HEK293T (cell line): ENCODE results near the gene TBC1D1.

ENCODE experiments used
- CTCF ChIA-PET: fragments of 350-600 bp; formaldehyde crosslinking; extraction: SDS; loops from one replicate; lab custom pipeline; 2021; ENCODE audit warnings: antibody characterized with exemption, inconsistent platforms; lab: Yijun Ruan, JAX
- POLR2A ChIA-PET: fragments of 350-600 bp; formaldehyde crosslinking; extraction: SDS; loops from one replicate; lab custom pipeline; 2020; ENCODE audit warnings: antibody characterized with exemption, inconsistent platforms; lab: Yijun Ruan, JAX
- DNase-seq: peaks from one replicate; pipeline ENCODE4 v3.0.0; 2012; ENCODE audit warnings: mixed read lengths; ENCODE audit errors: extremely low spot score
- ARNT ChIP-seq: fragments of 450-650 bp; IDR thresholded peaks from 2 replicates; pipeline ENCODE4 v1.6.1; 2017; ENCODE audit warnings: mild to moderate bottlenecking
- BHLHE40 ChIP-seq: fragments of 450-650 bp; IDR thresholded peaks from 2 replicates; pipeline ENCODE4 v1.6.1; 2016; ENCODE audit warnings: mild to moderate bottlenecking, moderate library complexity, borderline replicate concordance
- CTBP1 ChIP-seq: fragments of 450-650 bp; IDR thresholded peaks from 2 replicates; pipeline ENCODE4 v1.6.1; 2016; ENCODE audit warnings: borderline replicate concordance
- ELF4 ChIP-seq: fragments of 450-650 bp; IDR thresholded peaks from 2 replicates; pipeline ENCODE4 v1.6.1; 2017; ENCODE audit warnings: antibody characterized with exemption
- FOXA1 ChIP-seq: fragments of 450-650 bp; IDR thresholded peaks from 2 replicates; pipeline ENCODE4 v1.6.1; 2016; ENCODE audit warnings: mild to moderate bottlenecking
- FOXK2 ChIP-seq: fragments of 450-650 bp; IDR thresholded peaks from 2 replicates; pipeline ENCODE4 v1.6.1; 2016; ENCODE audit warnings: mild to moderate bottlenecking
- FOXM1 ChIP-seq: fragments of 450-650 bp; IDR thresholded peaks from 2 replicates; pipeline ENCODE4 v1.6.1; 2017; ENCODE audit warnings: mild to moderate bottlenecking, borderline replicate concordance
- HDGF ChIP-seq: fragments of 450-650 bp; IDR thresholded peaks from 2 replicates; pipeline ENCODE4 v1.6.1; 2017; ENCODE audit warnings: antibody characterized with exemption, borderline replicate concordance
- L3MBTL2 ChIP-seq: fragments of 450-650 bp; conservative IDR thresholded peaks from 2 replicates; pipeline ENCODE4 v1.6.1; 2016; ENCODE audit warnings: mild to moderate bottlenecking
- LEF1 ChIP-seq: fragments of 450-650 bp; IDR thresholded peaks from 2 replicates; pipeline ENCODE4 v1.6.1; 2017; ENCODE audit warnings: mild to moderate bottlenecking, borderline replicate concordance
- NFRKB ChIP-seq: fragments of 450-650 bp; IDR thresholded peaks from 2 replicates; pipeline ENCODE4 v1.6.1; 2016; ENCODE audit warnings: mild to moderate bottlenecking, moderate library complexity
- SP1 ChIP-seq: fragments of 450-650 bp; IDR thresholded peaks from 2 replicates; pipeline ENCODE4 v1.6.1; 2017
- SUZ12 ChIP-seq: fragments of 450-650 bp; IDR thresholded peaks from 2 replicates; pipeline ENCODE4 v1.6.1; 2016; ENCODE audit warnings: mild to moderate bottlenecking
- TARDBP ChIP-seq: fragments of 450-650 bp; IDR thresholded peaks from 2 replicates; pipeline ENCODE4 v1.6.1; 2016
- ZNF384 ChIP-seq: fragments of 450-650 bp; IDR thresholded peaks from 2 replicates; pipeline ENCODE4 v1.6.1; 2016
- TF ChIP-seq, protein P1 (sequence below): fragments of 450-650 bp; IDR thresholded peaks from 2 replicates; pipeline ENCODE4 v1.6.1; 2016

Gene TBC1D1

DNA sequence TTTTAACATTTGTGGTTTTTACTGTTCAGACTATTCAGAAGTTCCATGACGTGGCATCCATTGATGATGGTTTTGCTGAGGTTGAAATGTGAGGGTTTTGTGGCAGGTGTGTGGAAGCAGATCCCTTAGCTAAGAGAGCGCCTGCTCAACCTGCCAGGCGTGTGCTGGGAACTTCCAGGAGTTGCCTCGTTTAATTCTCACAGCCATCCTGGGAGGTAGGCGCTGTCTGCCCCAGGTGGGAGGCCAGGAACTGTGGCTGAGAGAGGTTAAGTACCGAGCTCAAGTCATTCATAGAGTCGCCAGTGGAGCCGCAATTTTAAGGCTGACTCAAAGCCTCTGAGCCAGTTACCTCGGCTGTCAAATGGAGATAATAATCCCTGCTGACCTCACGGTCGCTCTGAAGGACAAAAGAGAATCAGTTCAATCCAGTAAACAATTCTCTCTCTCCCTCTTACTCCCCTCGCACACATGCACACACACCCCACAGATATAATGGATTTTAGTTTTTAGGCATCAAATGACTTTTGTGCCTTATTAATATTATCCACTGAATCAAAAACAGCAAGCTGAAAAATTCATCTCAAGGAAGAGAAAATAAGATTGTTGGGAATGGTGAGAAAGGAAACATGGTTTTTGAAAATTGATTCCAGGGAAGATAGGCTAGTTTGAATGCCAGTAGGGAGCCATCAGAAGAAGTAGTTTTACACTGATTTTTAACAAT is 240.6 kb downstream of the TBC1D1 start:
- POLR2A ChIA-PET, result no interaction called here
- CTCF ChIA-PET, result no interaction called here
- no peak for DNase-seq
- no peak for TF ChIP-seq TARDBP
- TF ChIP-seq FOXK2, result no peak
- TF ChIP-seq ZNF384, result no peak
- TF ChIP-seq ELF4, result no peak
- no peak for TF ChIP-seq SP1
- TF ChIP-seq L3MBTL2, result no peak
- no peak for TF ChIP-seq FOXA1
- TF ChIP-seq, protein P1, sequence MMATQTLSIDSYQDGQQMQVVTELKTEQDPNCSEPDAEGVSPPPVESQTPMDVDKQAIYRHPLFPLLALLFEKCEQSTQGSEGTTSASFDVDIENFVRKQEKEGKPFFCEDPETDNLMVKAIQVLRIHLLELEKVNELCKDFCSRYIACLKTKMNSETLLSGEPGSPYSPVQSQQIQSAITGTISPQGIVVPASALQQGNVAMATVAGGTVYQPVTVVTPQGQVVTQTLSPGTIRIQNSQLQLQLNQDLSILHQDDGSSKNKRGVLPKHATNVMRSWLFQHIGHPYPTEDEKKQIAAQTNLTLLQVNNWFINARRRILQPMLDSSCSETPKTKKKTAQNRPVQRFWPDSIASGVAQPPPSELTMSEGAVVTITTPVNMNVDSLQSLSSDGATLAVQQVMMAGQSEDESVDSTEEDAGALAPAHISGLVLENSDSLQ, result no peak
- TF ChIP-seq NFRKB, result no peak
- TF ChIP-seq LEF1, result no peak
- no peak for TF ChIP-seq HDGF
- no peak for TF ChIP-seq ARNT
- no peak for TF ChIP-seq CTBP1
- no peak for TF ChIP-seq BHLHE40
- no peak for TF ChIP-seq SUZ12
- no peak for TF ChIP-seq FOXM1

DNA sequence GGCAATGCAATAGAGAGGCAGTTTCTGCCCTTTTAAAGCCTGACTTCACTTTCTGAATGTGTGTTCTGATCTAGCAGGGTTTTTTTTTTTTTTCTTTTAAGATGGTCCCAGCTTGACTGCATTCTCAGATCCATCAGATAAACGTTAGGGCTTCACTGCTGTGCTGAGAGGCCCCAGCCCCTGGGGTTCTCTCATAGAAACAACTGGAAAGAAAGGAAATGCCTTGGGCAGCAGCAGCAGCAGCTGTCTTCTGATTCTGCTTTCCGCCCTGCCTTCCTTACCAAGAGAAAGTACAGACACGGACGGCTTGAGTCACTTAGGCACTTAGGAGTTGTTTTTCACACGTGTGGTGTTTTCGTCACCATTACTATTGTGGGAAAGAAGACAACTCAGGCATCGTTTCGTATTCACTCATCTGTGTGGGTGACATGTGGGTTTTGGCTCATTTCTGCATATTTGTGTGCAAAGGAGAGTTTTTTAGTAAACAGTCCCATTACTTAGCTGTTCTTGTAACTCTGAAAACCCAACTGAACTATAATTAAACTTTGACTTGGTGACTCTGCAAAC is 241.3 kb downstream of the TBC1D1 start:
- CTCF ChIA-PET, result no interaction called here
- DNase-seq, result no peak
- TF ChIP-seq NFRKB (no peak), LEF1 (no peak), TARDBP (no peak), ARNT (no peak), FOXK2 (no peak), SUZ12 (no peak), FOXM1 (no peak), CTBP1 (no peak), ELF4 (no peak), ZNF384 (no peak), FOXA1 (no peak), HDGF (no peak), BHLHE40 (no peak), L3MBTL2 (no peak), SP1 (no peak)
- TF ChIP-seq, protein P1, result no peak
- POLR2A ChIA-PET, result no interaction called here

- POLR2A ChIA-PET, result no interaction called here
- DNase-seq, result no peak
- CTCF ChIA-PET, result no interaction called here
- no peak for TF ChIP-seq ZNF384
- no peak for TF ChIP-seq FOXA1
- no peak for TF ChIP-seq L3MBTL2
- TF ChIP-seq LEF1, result no peak
- no peak for TF ChIP-seq FOXM1
- no peak for TF ChIP-seq HDGF
- TF ChIP-seq SUZ12, result no peak
- no peak for TF ChIP-seq SP1
Measured at GRCh38 chr4:38132843-38133662, 242.2 kb downstream of the TBC1D1 start.

GRCh38 chr4:38133711-38134480 is 243.0 kb downstream of the TBC1D1 start:
- no peak for TF ChIP-seq L3MBTL2
- TF ChIP-seq NFRKB, result no peak
- no peak for TF ChIP-seq ARNT
- no peak for TF ChIP-seq HDGF
- TF ChIP-seq SP1, result no peak
- no peak for TF ChIP-seq ELF4
- no peak for TF ChIP-seq FOXM1
- TF ChIP-seq, protein P1, result no peak
- no peak for TF ChIP-seq FOXA1
- TF ChIP-seq BHLHE40, result no peak
- DNase-seq, result no peak
- ChIA-PET POLR2A (no interaction called here), CTCF (no interaction called here)

DNA sequence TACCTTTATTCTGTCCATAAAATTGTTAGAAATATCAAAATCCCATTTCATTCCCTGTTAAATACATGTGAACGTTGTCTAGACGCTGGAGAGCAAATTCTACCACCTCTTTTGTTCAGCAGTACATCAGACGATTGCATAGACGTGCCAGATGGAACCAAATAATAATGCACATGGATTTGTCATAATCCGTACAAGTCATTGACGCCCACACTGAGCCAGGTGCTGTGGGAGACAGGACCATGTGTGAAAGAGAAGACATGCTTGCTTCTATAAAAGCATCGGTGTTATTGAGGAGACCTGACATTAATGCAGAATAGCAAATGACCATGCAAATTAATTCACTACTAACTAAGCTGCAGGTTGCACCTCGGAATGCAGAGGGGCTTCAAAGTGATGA is 244.3 kb downstream of the TBC1D1 start:
- ChIA-PET CTCF (no interaction called here), POLR2A (no interaction called here)
- no peak for DNase-seq
- no peak for TF ChIP-seq HDGF
- no peak for TF ChIP-seq NFRKB
- no peak for TF ChIP-seq CTBP1
- no peak for TF ChIP-seq ELF4
- no peak for TF ChIP-seq BHLHE40
- TF ChIP-seq LEF1, result no peak
- no peak for TF ChIP-seq SUZ12
- no peak for TF ChIP-seq SP1
- no peak for TF ChIP-seq FOXK2
